H1 (cell line): ENCODE data around the gene FYTTD1. TPM values are rescaled to one million over a fixed set of nuclear protein-coding genes. Genes with fewer than 3 reads are reported as not detected.

Experiments used
- CTCF ChIA-PET: fragments of 300-600 bp; sonication (Branson Sonifier 250); formaldehyde crosslinking; loops from one replicate; lab custom pipeline; 2021; ENCODE audit not compliant: partially characterized antibody; lab: Charles Lee
- POLR2A ChIA-PET: fragments of 300-600 bp; sonication (Branson Sonifier 250); formaldehyde crosslinking; loops from one replicate; lab custom pipeline; 2021; ENCODE audit warnings: inconsistent platforms; ENCODE audit not compliant: partially characterized antibody; lab: Charles Lee
- DNase-seq, 2 experiments: peaks; one replicate each; pipeline versions ENCODE4 v3.0.0 to v3.0.0-alpha.2; 2010 to 2022; ENCODE audit warnings: low spot score in 2 of 2, low read depth in 1 of 2, mixed read lengths in 1 of 2
- FAIRE-seq: peaks from 2 replicates; lab custom pipeline; 2011; peaks lifted over from hg19 to GRCh38; lab: Jason Lieb, UNC
- H2AFZ ChIP-seq: 2 replicates; pipeline ENCODE4 v1.8.1; 2012; ENCODE audit warnings: low read length, inconsistent platforms
- H2AK5ac ChIP-seq: 2 replicates; pipeline ENCODE4 v1.6.1; 2013; ENCODE audit warnings: low read depth, low read length
- H2BK120ac ChIP-seq: replicated peaks from 2 replicates; pipeline ENCODE3; 2013; ENCODE audit warnings: low read depth, low read length, inconsistent platforms
- H2BK12ac ChIP-seq: 2 replicates; pipeline ENCODE4 v1.6.1; 2013; ENCODE audit warnings: low read depth, low read length
- H2BK15ac ChIP-seq: 2 replicates; pipeline ENCODE4 v1.6.1; 2013; ENCODE audit warnings: low read length
- H2BK20ac ChIP-seq: 2 replicates; pipeline ENCODE4 v1.6.1; 2013; ENCODE audit warnings: low read length
- H2BK5ac ChIP-seq: 2 replicates; pipeline ENCODE4 v1.6.1; 2013; ENCODE audit warnings: low read depth, low read length
- H3K14ac ChIP-seq: 2 replicates; pipeline ENCODE4 v1.6.1; 2013; ENCODE audit warnings: inconsistent platforms; ENCODE audit not compliant: insufficient read length
- H3K18ac ChIP-seq: 2 replicates; pipeline ENCODE4 v1.6.1; 2013; ENCODE audit warnings: low read length; ENCODE audit errors: extremely low read depth
- H3K23ac ChIP-seq: 2 replicates; pipeline ENCODE4 v1.6.1; 2013; ENCODE audit warnings: inconsistent platforms; ENCODE audit not compliant: insufficient read length
- H3K23me2 ChIP-seq: 2 replicates; pipeline ENCODE4 v1.6.1; 2013; ENCODE audit warnings: low read depth, low read length
- H3K27ac ChIP-seq: 2 replicates; pipeline ENCODE4 v1.6.1; 2011; ENCODE audit warnings: low read depth, low read length, inconsistent platforms
- H3K27me3 ChIP-seq, 4 experiments: replicated peaks in 1 of 4; 1 replicate in 1 of 4; 2 replicates in 3 of 4; pipeline versions ENCODE4 v1.6.1 to v1.8.1; 2011 to 2013; ENCODE audit warnings: low read length in 3 of 4, mild to moderate bottlenecking in 3 of 4, inconsistent platforms in 2 of 4, mixed read lengths in 2 of 4, moderate library complexity in 1 of 4; ENCODE audit not compliant: control insufficient read depth in 3 of 4, insufficient read depth in 3 of 4; ENCODE audit errors: extremely low read depth in 1 of 4
- H3K36me3 ChIP-seq, 4 experiments: 2 replicates each; pipeline versions ENCODE4 v1.6.1 to v1.8.1; 2011 to 2013; ENCODE audit warnings: mild to moderate bottlenecking in 4 of 4, low read length in 3 of 4, moderate library complexity in 2 of 4, control low read depth in 1 of 4, inconsistent platforms in 1 of 4; ENCODE audit not compliant: insufficient read depth in 4 of 4, control insufficient read depth in 2 of 4
- H3K4ac ChIP-seq: replicated peaks from 2 replicates; pipeline ENCODE3; 2013; ENCODE audit warnings: low read length, low read depth, mixed read lengths, inconsistent platforms; ENCODE audit not compliant: insufficient read length
- H3K4me1 ChIP-seq, 4 experiments: replicated peaks in 1 of 4; 1 replicate in 1 of 4; 2 replicates in 3 of 4; pipeline versions ENCODE4 v1.6.1 to v1.8.1; 2011 to 2013; ENCODE audit warnings: low read length in 3 of 4, inconsistent platforms in 2 of 4, mixed read lengths in 1 of 4; ENCODE audit not compliant: insufficient read depth in 4 of 4, control insufficient read depth in 3 of 4
- H3K4me2 ChIP-seq, 2 experiments: 2 replicates each; pipeline versions ENCODE4 v1.6.1 to v1.8.1; 2011 to 2013; ENCODE audit warnings: low read depth in 2 of 2, low read length in 2 of 2, control low read depth in 1 of 2, inconsistent platforms in 1 of 2, mild to moderate bottlenecking in 1 of 2; ENCODE audit not compliant: insufficient read depth in 1 of 2
- H3K4me3 ChIP-seq, 4 experiments: fragments of 200-600, 300-600 bp in 1 of 4; sonication (generic), shearing (Covaris generic), sonication (Bioruptor Twin) in 1 of 4; 2 replicates each; pipeline versions ENCODE4 v1.5.1 to v1.8.1; 2011 to 2016; ENCODE audit warnings: low read length in 4 of 4, low read depth in 3 of 4, control low read depth in 2 of 4, inconsistent platforms in 2 of 4, mild to moderate bottlenecking in 2 of 4, mixed read lengths in 1 of 4, moderate library complexity in 1 of 4; ENCODE audit not compliant: insufficient read depth in 2 of 4; ENCODE audit errors: extremely low read depth in 1 of 4
- H3K56ac ChIP-seq: replicated peaks from 2 replicates; pipeline ENCODE3; 2013; ENCODE audit warnings: low read depth, mild to moderate bottlenecking, mixed read lengths, low read length, inconsistent platforms; ENCODE audit not compliant: insufficient read length
- H3K79me1 ChIP-seq: 2 replicates; pipeline ENCODE4 v1.6.1; 2013; ENCODE audit warnings: low read depth, low read length, control low read depth
- H3K79me2 ChIP-seq, 2 experiments: 2 replicates each; pipeline versions ENCODE4 v1.6.1 to v1.8.1; 2012 to 2013; ENCODE audit warnings: low read length in 2 of 2, mild to moderate bottlenecking in 2 of 2, inconsistent platforms in 1 of 2; ENCODE audit not compliant: insufficient read depth in 2 of 2, control insufficient read depth in 1 of 2
- H3K9ac ChIP-seq, 4 experiments: replicated peaks in 1 of 4; 1 replicate in 1 of 4; 2 replicates in 3 of 4; pipeline versions ENCODE4 v1.6.1 to v1.8.1; 2011 to 2013; ENCODE audit warnings: low read depth in 3 of 4, low read length in 3 of 4, control low read depth in 2 of 4, mild to moderate bottlenecking in 2 of 4, moderate library complexity in 2 of 4, inconsistent platforms in 1 of 4; ENCODE audit errors: extremely low read depth in 1 of 4
- H3K9me3 ChIP-seq, 2 experiments: 2 replicates each; pipeline versions ENCODE4 v1.6.1 to v1.8.1; 2012 to 2013; ENCODE audit warnings: mild to moderate bottlenecking in 2 of 2, moderate library complexity in 2 of 2, control low read depth in 1 of 2, inconsistent platforms in 1 of 2, low read depth in 1 of 2, low read length in 1 of 2, mixed read lengths in 1 of 2; ENCODE audit not compliant: insufficient read depth in 2 of 2
- H4K20me1 ChIP-seq, 2 experiments: replicated peaks in 1 of 2; 2 replicates each; pipeline versions ENCODE3 to v1.8.1; 2011 to 2013; ENCODE audit warnings: inconsistent platforms in 2 of 2, low read length in 2 of 2, mild to moderate bottlenecking in 1 of 2; ENCODE audit not compliant: insufficient read depth in 2 of 2, control insufficient read depth in 1 of 2
- H4K5ac ChIP-seq: 2 replicates; pipeline ENCODE4 v1.6.1; 2013; ENCODE audit warnings: low read length, low read depth, mixed read lengths, inconsistent platforms; ENCODE audit not compliant: insufficient read length
- H4K8ac ChIP-seq: 2 replicates; pipeline ENCODE4 v1.8.0; 2013; ENCODE audit warnings: mild to moderate bottlenecking, moderate library complexity, low read length, inconsistent platforms; ENCODE audit not compliant: insufficient read depth; ENCODE audit errors: extremely low read depth
- H4K91ac ChIP-seq: replicated peaks from 2 replicates; pipeline ENCODE3; 2013; ENCODE audit warnings: low read length, mixed read lengths, inconsistent platforms; ENCODE audit not compliant: insufficient read length
- ASH2L ChIP-seq: fragments of 200-600, 300-600 bp; sonication (generic); IDR thresholded peaks from one replicate; pipeline ENCODE4 v1.7.1; 2017; ENCODE audit warnings: low read length
- HDAC6 ChIP-seq: IDR thresholded peaks from one replicate; pipeline ENCODE4 v1.7.1; 2012; ENCODE audit warnings: low read depth, mild to moderate bottlenecking, inconsistent platforms, low read length, moderate library complexity
- RAD21 ChIP-seq, 2 experiments: IDR thresholded peaks in 1 of 2; conservative IDR thresholded peaks in 1 of 2; 2 replicates each; pipeline ENCODE4 v1.6.1; 2011; ENCODE audit warnings: low read depth in 2 of 2, low read length in 2 of 2, improper control_type of control experiment in 1 of 2, inconsistent platforms in 1 of 2, mild to moderate bottlenecking in 1 of 2, moderate library complexity in 1 of 2
- RXRA ChIP-seq: IDR thresholded peaks from 2 replicates; pipeline ENCODE4 v1.6.1; 2011; ENCODE audit warnings: low read depth, mild to moderate bottlenecking, low read length, moderate library complexity; ENCODE audit not compliant: insufficient read depth
- TBP ChIP-seq: IDR thresholded peaks from 2 replicates; pipeline ENCODE4 v1.6.1; 2011; ENCODE audit warnings: low read depth, low read length, improper control_type of control experiment
- TEAD4 ChIP-seq: IDR thresholded peaks from 2 replicates; pipeline ENCODE4 v1.6.1; 2012; ENCODE audit warnings: low read depth, low read length, inconsistent platforms, mixed read lengths
- WGBS, 2 experiments: shearing (Covaris generic) in 1 of 2; methylation state at CpG; one replicate each; pipeline versions ENCODE4 v1.1.6 to v1.1.7; 2013 to 2015; ENCODE audit warnings: low lambda C conversion rate in 2 of 2, mixed read lengths in 2 of 2, inconsistent platforms in 1 of 2, low coverage in 1 of 2, missing lambda C conversion rate in 1 of 2; ENCODE audit not compliant: insufficient replicate concordance in 2 of 2, insufficient coverage in 1 of 2, insufficient read length in 1 of 2; ENCODE audit errors: extremely low coverage in 1 of 2, missing lambda C conversion rate in 1 of 2; 5-methylcytosine and 5-hydroxymethylcytosine counted together
- polyA plus RNA-seq, 7 experiments: library from polyadenylated mRNA; depleted of rRNA in 3 of 7; stranded (reverse) in 5 of 7; unstranded in 2 of 7; fragments of >200 nt in 5 of 7; fragments of 200-250 nt in 2 of 7; gene quantifications; 1 replicate in 5 of 7; 2 replicates in 1 of 7; 4 replicates in 1 of 7; pipeline versions ENCODE4 v1.2.1 to v1.2.3, GENCODE V29; 2011 to 2013; ENCODE audit warnings: missing spikeins in 2 of 7, mixed read lengths in 2 of 7
- total RNA-seq: library from RNA; stranded (reverse); fragmentation: NEBNext Ultra II Directional; extraction: Animal tissue kit (Norgen Biotek cat#: 25700); gene quantifications from 2 replicates; pipeline ENCODE4 v1.2.1, GENCODE V29; 2021

Gene FYTTD1
- total and polyA plus RNA-seq, 2 of the 8 experiments (the other 6 are each of a cell fraction or from before 2014, with no cell fraction given): 3.1 to 24.4 TPM

GRCh38 chr3:197746209-197746608 lies 3.5 kb upstream of the FYTTD1 start:
- no peak overlapping the region for H3K4me3 ChIP-seq
- H3K23me2 ChIP-seq: peaks cover 15% of the 10 kb centered on the region; the same call in 1 of the 2 replicates
- H3K18ac ChIP-seq: no peak overlapping the region
- no peaks in the 10 kb centered on the region for H4K20me1 ChIP-seq
- H3K27me3 ChIP-seq: peaks cover 0 to 23% (median 12%) of the 10 kb centered on the region in 4 experiments; a peak in 5 of 7 replicates
- no peak overlapping the region for H3K27ac ChIP-seq
- H3K79me2 ChIP-seq: no peaks in the 10 kb centered on the region
- no peak overlapping the region for H3K4me2 ChIP-seq
- H2AFZ ChIP-seq: no peak overlapping the region
- H3K56ac ChIP-seq: no peak overlapping the region
- 98% methylated on average over 3 of the region's 3 CpGs; no CpG with 5 or more reads in 1 of the 2 experiments for WGBS, 2 experiments
- ChIA-PET POLR2A (interaction anchor here (1.0 kb wide), 1 partner anchor 10 kb away, joined by 4 read pairs; no protein-coding TSS in a partner anchor), CTCF (interaction anchor here (0.9 kb wide), 1 partner anchor 11 kb away, joined by 3 read pairs; no protein-coding TSS in a partner anchor)
- no peaks in the 10 kb centered on the region for H3K36me3 ChIP-seq
- peaks cover 0 to 8% (median 3%) of the 10 kb centered on the region in 4 experiments; a peak in 6 of 7 replicates for H3K4me1 ChIP-seq
- no peak overlapping the region for H3K23ac ChIP-seq
- H4K8ac ChIP-seq: no peak overlapping the region
- no peak overlapping the region for H2BK5ac ChIP-seq
- H3K4ac ChIP-seq: no peak overlapping the region
- no peak overlapping the region for H2BK120ac ChIP-seq
- H2BK12ac ChIP-seq: no peak overlapping the region
- no peak overlapping the region for H3K14ac ChIP-seq
- no peak overlapping the region for H2BK15ac ChIP-seq
- H3K9ac ChIP-seq: no peak overlapping the region
- H2AK5ac ChIP-seq: no peak overlapping the region
- H4K91ac ChIP-seq: no peak overlapping the region
- DNase-seq (no peak), FAIRE-seq (no peak)
- H4K5ac ChIP-seq: no peak overlapping the region
- no peaks in the 10 kb centered on the region for H3K9me3 ChIP-seq
- H3K79me1 ChIP-seq: no peaks in the 10 kb centered on the region
- H2BK20ac ChIP-seq: no peak overlapping the region
- TF ChIP-seq ASH2L (no peak), TBP (no peak), RXRA (no peak), HDAC6 (no peak), TEAD4 (no peak), RAD21 (IDR thresholded peaks at IDR 0.05 in 1 of 2, conservative IDR thresholded peaks at IDR 0.05 in 1 of 2; ENCODE audit: low read depth in 2 of 2, low read length in 2 of 2) (no peak)
